Activated naive CD4-positive, alpha-beta T cell treated with anti-CD3 and anti-CD28 coated beads, Interleukin-2, amount 10 ng/mL, durations not matched to agents 7 days and 5 days (primary cell): Measurements from ENCODE around the gene GIGYF2.
"Not testable (repeated sequence)": the region's sequence is repeated elsewhere in the genome, so short reads cannot be mapped to it uniquely, and the experiment has no call there.

Experiments used
- CTCF ChIA-PET: fragments of 350-600 bp; sonication (Branson Sonifier 250); formaldehyde crosslinking; loops from one replicate; lab custom pipeline; 2021; ENCODE audit warnings: antibody characterized with exemption; lab: Charles Lee
- DNase-seq: peaks from one replicate; pipeline ENCODE4 v3.0.0-alpha.2; 2020
- H3K27ac Mint-ChIP-seq: one replicate; pipeline ENCODE4 v1.8.0; 2021; ENCODE audit warnings: mild to moderate bottlenecking, moderate library complexity, mixed read lengths
- H3K27me3 Mint-ChIP-seq: one replicate; pipeline ENCODE4 v1.8.0; 2021; ENCODE audit warnings: mild to moderate bottlenecking, mixed read lengths
- H3K36me3 Mint-ChIP-seq: one replicate; pipeline ENCODE4 v1.8.0; 2021; ENCODE audit warnings: mixed read lengths
- H3K4me1 Mint-ChIP-seq: one replicate; pipeline ENCODE4 v1.8.0; 2021; ENCODE audit warnings: mixed read lengths
- H3K4me3 Mint-ChIP-seq: one replicate; pipeline ENCODE4 v1.8.0; 2021; ENCODE audit warnings: mild to moderate bottlenecking, moderate library complexity, mixed read lengths
- H3K9me3 Mint-ChIP-seq: one replicate; pipeline ENCODE4 v1.8.0; 2021; ENCODE audit warnings: mixed read lengths

GIGYF2 gene

GRCh38 chr2:232893834-232894233 lies 196.7 kb downstream of the GIGYF2 start:
- CTCF ChIA-PET = no interaction called here
- H3K4me1 Mint-ChIP-seq = no peaks in the 10 kb centered on the region
- no peak for DNase-seq

GRCh38 chr2:232894251-232894650 lies 197.1 kb downstream of the GIGYF2 start:
- no peaks in the 10 kb centered on the region for H3K4me1 Mint-ChIP-seq
- CTCF ChIA-PET = no interaction called here
- DNase-seq = no peak
- H3K36me3 Mint-ChIP-seq = no peaks in the 10 kb centered on the region
- peaks cover 18% of the 10 kb centered on the region for H3K27me3 Mint-ChIP-seq
- H3K27ac Mint-ChIP-seq = no peak overlapping the region
- H3K4me3 Mint-ChIP-seq = no peak overlapping the region
- no peaks in the 10 kb centered on the region for H3K9me3 Mint-ChIP-seq

More at GRCh38 chr2:232893834-232894233, 196.7 kb downstream of the GIGYF2 start:
- Mint-ChIP-seq H3K4me3 (no peak overlapping the region), H3K27ac (no peak overlapping the region), H3K36me3 (no peaks in the 10 kb centered on the region), H3K27me3 (peaks cover 18% of the 10 kb centered on the region), H3K9me3 (no peaks in the 10 kb centered on the region)

GRCh38 chr2:232894746-232895145 lies 197.6 kb downstream of the GIGYF2 start:
- no peak overlapping the region for H3K4me3 Mint-ChIP-seq
- CTCF ChIA-PET = no interaction called here
- H3K27ac Mint-ChIP-seq = no peak overlapping the region
- DNase-seq = no peak
- H3K27me3 Mint-ChIP-seq = peaks cover 14% of the 10 kb centered on the region
- no peaks in the 10 kb centered on the region for H3K4me1 Mint-ChIP-seq
- H3K36me3 Mint-ChIP-seq = no peaks in the 10 kb centered on the region
- H3K9me3 Mint-ChIP-seq = no peaks in the 10 kb centered on the region

GRCh38 chr2:232896111-232896510 lies 199.0 kb downstream of the GIGYF2 start:
- Mint-ChIP-seq H3K27ac (no peak overlapping the region), H3K27me3 (peaks cover 7% of the 10 kb centered on the region), H3K4me1 (no peaks in the 10 kb centered on the region), H3K36me3 (no peaks in the 10 kb centered on the region), H3K9me3 (no peaks in the 10 kb centered on the region), H3K4me3 (no peak overlapping the region)
- no peak for DNase-seq
- CTCF ChIA-PET = no interaction called here

GRCh38 chr2:232896720-232897597 lies 199.8 kb downstream of the GIGYF2 start:
- no peak for DNase-seq
- Mint-ChIP-seq H3K27me3 (peaks cover 7% of the 10 kb centered on the region), H3K4me1 (no peaks in the 10 kb centered on the region), H3K4me3 (no peak overlapping the region), H3K9me3 (no peaks in the 10 kb centered on the region), H3K27ac (no peak overlapping the region), H3K36me3 (no peaks in the 10 kb centered on the region)
- CTCF ChIA-PET = no interaction called here

GRCh38 chr2:232897598-232898408 lies 200.7 kb downstream of the GIGYF2 start:
- no peaks in the 10 kb centered on the region for H3K4me1 Mint-ChIP-seq
- H3K9me3 Mint-ChIP-seq = no peaks in the 10 kb centered on the region
- CTCF ChIA-PET = no interaction called here
- no peaks in the 10 kb centered on the region for H3K36me3 Mint-ChIP-seq
- H3K4me3 Mint-ChIP-seq = no peak overlapping the region
- H3K27me3 Mint-ChIP-seq = peaks cover 6% of the 10 kb centered on the region
- DNase-seq = no peak
- no peak overlapping the region for H3K27ac Mint-ChIP-seq

- CTCF ChIA-PET = no interaction called here
- H3K4me3 Mint-ChIP-seq = no peak overlapping the region
- H3K9me3 Mint-ChIP-seq = no peaks in the 10 kb centered on the region
- H3K27ac Mint-ChIP-seq = no peak overlapping the region
- H3K36me3 Mint-ChIP-seq = no peaks in the 10 kb centered on the region
- peaks cover 6% of the 10 kb centered on the region for H3K27me3 Mint-ChIP-seq
- DNase-seq = no peak
- no peaks in the 10 kb centered on the region for H3K4me1 Mint-ChIP-seq
Measured at GRCh38 chr2:232898592-232899543, 201.7 kb downstream of the GIGYF2 start.

- H3K27me3 Mint-ChIP-seq = peaks cover 6% of the 10 kb centered on the region
- H3K27ac Mint-ChIP-seq = no peak overlapping the region
- CTCF ChIA-PET = no interaction called here
- no peaks in the 10 kb centered on the region for H3K9me3 Mint-ChIP-seq
- H3K36me3 Mint-ChIP-seq = no peaks in the 10 kb centered on the region
- DNase-seq = no peak
- H3K4me3 Mint-ChIP-seq = no peak overlapping the region
- H3K4me1 Mint-ChIP-seq = no peaks in the 10 kb centered on the region
Measured at GRCh38 chr2:232900811-232901735, 203.9 kb downstream of the GIGYF2 start.

GRCh38 chr2:232901736-232902578 lies 204.8 kb downstream of the GIGYF2 start:
- DNase-seq = no peak
- Mint-ChIP-seq H3K36me3 (no peaks in the 10 kb centered on the region), H3K4me1 (no peaks in the 10 kb centered on the region), H3K9me3 (no peaks in the 10 kb centered on the region), H3K27me3 (peaks cover 6% of the 10 kb centered on the region), H3K4me3 (no peak overlapping the region), H3K27ac (no peak overlapping the region)
- CTCF ChIA-PET = no interaction called here

- no peaks in the 10 kb centered on the region for H3K36me3 Mint-ChIP-seq
- CTCF ChIA-PET = no interaction called here
- DNase-seq = no peak
- no peaks in the 10 kb centered on the region for H3K4me1 Mint-ChIP-seq
- H3K27ac Mint-ChIP-seq = no peak overlapping the region
- H3K4me3 Mint-ChIP-seq = no peak overlapping the region
- H3K9me3 Mint-ChIP-seq = no peaks in the 10 kb centered on the region
- H3K27me3 Mint-ChIP-seq = peaks cover 6% of the 10 kb centered on the region
Measured at GRCh38 chr2:232903989-232904388, 206.9 kb downstream of the GIGYF2 start.

- CTCF ChIA-PET, H3K27ac Mint-ChIP-seq, H3K9me3 Mint-ChIP-seq, H3K4me1 Mint-ChIP-seq, H3K4me3 Mint-ChIP-seq, DNase-seq, H3K36me3 Mint-ChIP-seq: not testable (repeated sequence)
- peaks cover 16% of the 10 kb centered on the region for H3K27me3 Mint-ChIP-seq
Measured at GRCh38 chr2:232906867-232907717, 210.0 kb downstream of the GIGYF2 start.

- H3K27ac Mint-ChIP-seq, DNase-seq, H3K4me3 Mint-ChIP-seq, H3K4me1 Mint-ChIP-seq, H3K36me3 Mint-ChIP-seq, H3K9me3 Mint-ChIP-seq, CTCF ChIA-PET: not testable (repeated sequence)
- H3K27me3 Mint-ChIP-seq = peaks cover 14% of the 10 kb centered on the region
Measured at GRCh38 chr2:232907718-232908085, 210.6 kb downstream of the GIGYF2 start.
